ENCODE results near the gene GANC. TPM values are rescaled to one million over a fixed set of nuclear protein-coding genes. Genes with fewer than 3 reads are reported as not detected.

The GANC gene
- total RNA-seq, 6 donors from 2014 or later, result 67.3 to 295 (median 99.8) TPM

- Histone ChIP-seq H3K27me3 (no peaks in the 10 kb centered on the region), H3K4me3 (no peak overlapping the region), H3K4me1 (no peaks in the 10 kb centered on the region), H3K27ac (no peak overlapping the region), H3K36me3 (no peaks in the 10 kb centered on the region), H3K9me3 (peaks cover 0 to 4% (median 0%) of the 10 kb centered on the region in 4 donors)
- no peak for TF ChIP-seq POLR2A (IDR thresholded peaks at IDR 0.05)
- TF ChIP-seq POLR2AphosphoS5 (IDR thresholded peaks at IDR 0.05), result no peak
- no peak for TF ChIP-seq EP300 (IDR thresholded peaks at IDR 0.05)
- no peak for TF ChIP-seq CTCF (IDR thresholded peaks at IDR 0.05)
- ATAC-seq (ENCODE audit: low FRiP score in 2 of 2), result no peak
- DNase-seq, result no peak
- 75 to 80% methylated on average over 1 of the region's 1 CpG for WGBS, 2 donors
Measured at GRCh38 chr15:42373274-42373673, 100.3 kb downstream of the GANC start.

- no peak overlapping the region for H3K4me3 ChIP-seq
- ATAC-seq (ENCODE audit: low FRiP score in 2 of 2), result peak in 1 of 2 donors; percentile 66
- H3K27me3 ChIP-seq, result no peaks in the 10 kb centered on the region
- H3K9me3 ChIP-seq, result peaks cover 0 to 4% (median 0%) of the 10 kb centered on the region in 4 donors
- TF ChIP-seq POLR2AphosphoS5 (IDR thresholded peaks at IDR 0.05), result no peak
- TF ChIP-seq EP300 (IDR thresholded peaks at IDR 0.05), result no peak
- TF ChIP-seq CTCF (IDR thresholded peaks at IDR 0.05), result no peak
- TF ChIP-seq POLR2A (IDR thresholded peaks at IDR 0.05), result no peak
- H3K36me3 ChIP-seq, result no peaks in the 10 kb centered on the region
- no peaks in the 10 kb centered on the region for H3K4me1 ChIP-seq
- DNase-seq, result no peak
- 84 to 98% methylated on average over 4 of the region's 4 CpGs for WGBS, 2 donors
- H3K27ac ChIP-seq, result no peak overlapping the region
Measured at GRCh38 chr15:42373936-42374335, 100.9 kb downstream of the GANC start.

GRCh38 chr15:42374810-42375209 lies 101.8 kb downstream of the GANC start:
- Histone ChIP-seq H3K27me3 (no peaks in the 10 kb centered on the region), H3K36me3 (no peaks in the 10 kb centered on the region), H3K4me3 (no peak overlapping the region), H3K9me3 (peaks cover 0 to 4% (median 0%) of the 10 kb centered on the region in 4 donors), H3K4me1 (no peaks in the 10 kb centered on the region), H3K27ac (no peak overlapping the region)
- 95 to 97% methylated on average over 1 of the region's 1 CpG for WGBS, 2 donors
- TF ChIP-seq POLR2AphosphoS5 (IDR thresholded peaks at IDR 0.05) (no peak), EP300 (IDR thresholded peaks at IDR 0.05) (no peak), POLR2A (IDR thresholded peaks at IDR 0.05) (no peak), CTCF (IDR thresholded peaks at IDR 0.05) (no peak)
- DNase-seq, result no peak
- ATAC-seq (ENCODE audit: low FRiP score in 2 of 2), result no peak

- H3K4me3 ChIP-seq, result no peak overlapping the region
- peak in 1 of 2 donors; percentile 67 for DNase-seq
- H3K4me1 ChIP-seq, result no peaks in the 10 kb centered on the region
- no peak for ATAC-seq (ENCODE audit: low FRiP score in 2 of 2)
- peaks cover 0 to 4% (median 0%) of the 10 kb centered on the region in 4 donors for H3K9me3 ChIP-seq
- no peaks in the 10 kb centered on the region for H3K27me3 ChIP-seq
- H3K27ac ChIP-seq, result no peak overlapping the region
- TF ChIP-seq POLR2AphosphoS5 (IDR thresholded peaks at IDR 0.05), result no peak
- no peak for TF ChIP-seq EP300 (IDR thresholded peaks at IDR 0.05)
- no peak for TF ChIP-seq POLR2A (IDR thresholded peaks at IDR 0.05)
- no peaks in the 10 kb centered on the region for H3K36me3 ChIP-seq
- 65 to 78% methylated on average over 5 of the region's 5 CpGs for WGBS, 2 donors
Measured at GRCh38 chr15:42375252-42375651, 102.3 kb downstream of the GANC start.

- ATAC-seq (ENCODE audit: low FRiP score in 2 of 2), result no peak
- TF ChIP-seq EP300 (IDR thresholded peaks at IDR 0.05) (no peak), POLR2A (IDR thresholded peaks at IDR 0.05) (no peak), POLR2AphosphoS5 (IDR thresholded peaks at IDR 0.05) (no peak), CTCF (IDR thresholded peaks at IDR 0.05) (no peak)
- Histone ChIP-seq H3K4me3 (no peak overlapping the region), H3K27me3 (no peaks in the 10 kb centered on the region), H3K36me3 (no peaks in the 10 kb centered on the region), H3K9me3 (peaks cover 0 to 4% (median 0%) of the 10 kb centered on the region in 4 donors), H3K4me1 (no peaks in the 10 kb centered on the region), H3K27ac (no peak overlapping the region)
- no peak for DNase-seq
- WGBS, 2 donors, result 75 to 77% methylated on average over 4 of the region's 4 CpGs
Measured at GRCh38 chr15:42375941-42376340, 102.9 kb downstream of the GANC start.

All from upper lobe of left lung (tissue), 6 donors.